HG03521 (cell line): Measurements from ENCODE around the gene PCDHGB6.
A peak's percentile ranks its signal among the peaks of the same experiment; 100 is the strongest.
"Not testable (repeated sequence)": the region's sequence is repeated elsewhere in the genome, so short reads cannot be mapped to it uniquely, and the experiment has no call there.

Experiments used
- ATAC-seq: cut with Tn5 transposase; IDR thresholded peaks from one replicate; pipeline ENCODE4 v1.9.1; 2021; ENCODE audit warnings: mild to moderate bottlenecking, moderate library complexity; ENCODE audit not compliant: unreplicated experiment

PCDHGB6 gene

GRCh38 chr5:141388661-141389060 is 19.2 kb upstream of the PCDHGB6 start:
- ATAC-seq: no peak

GRCh38 chr5:141389153-141390042 is 18.4 kb upstream of the PCDHGB6 start:
- ATAC-seq: no peak

GRCh38 chr5:141392429-141393198 is 15.2 kb upstream of the PCDHGB6 start, which contains the start of gene PCDHGA8:
TSS of gene PCDHGA8 (plus strand) at chr5:141392633. CDS start at chr5:141392814, 181 bp downstream.
- ATAC-seq: no peak

GRCh38 chr5:141393267-141393666 is 14.6 kb upstream of the PCDHGB6 start:
- no peak for ATAC-seq

GRCh38 chr5:141394401-141395187 is 13.2 kb upstream of the PCDHGB6 start:
- ATAC-seq: not testable (repeated sequence)

- peak; percentile 97 for ATAC-seq
Observed at GRCh38 chr5:141397756-141398551, 9.9 kb upstream of the PCDHGB6 start, which contains the start of gene PCDHGB5. TSS of gene PCDHGB5 (plus strand) at chr5:141397947. CDS start at chr5:141398128, 181 bp downstream.

- ATAC-seq: no peak
Observed at GRCh38 chr5:141398608-141399007, 9.2 kb upstream of the PCDHGB6 start.

- no peak for ATAC-seq
Observed at GRCh38 chr5:141399555-141400258, 8.1 kb upstream of the PCDHGB6 start.

- no peak for ATAC-seq
Observed at GRCh38 chr5:141402553-141403243, 5.1 kb upstream of the PCDHGB6 start, which contains the start of gene PCDHGA9. TSS of gene PCDHGA9 (plus strand) at chr5:141402778. CDS start at chr5:141402953, 175 bp downstream.

- ATAC-seq: no peak
Observed at GRCh38 chr5:141403387-141403786, 4.4 kb upstream of the PCDHGB6 start.

GRCh38 chr5:141409598-141410306 is 1.9 kb downstream of the PCDHGB6 start:
- no peak for ATAC-seq

GRCh38 chr5:141411575-141411974 is 3.8 kb downstream of the PCDHGB6 start:
- no peak for ATAC-seq

- peak; percentile 83 for ATAC-seq
Observed at GRCh38 chr5:141412854-141413539, 5.2 kb downstream of the PCDHGB6 start, which contains the start of gene PCDHGA10. TSS of gene PCDHGA10 (plus strand) at chr5:141412987. CDS start at chr5:141413176, 189 bp downstream.

- ATAC-seq: no peak
Observed at GRCh38 chr5:141413540-141414069, 5.8 kb downstream of the PCDHGB6 start.

- not testable (repeated sequence) for ATAC-seq
Observed at GRCh38 chr5:141414548-141415274, 6.9 kb downstream of the PCDHGB6 start.

- not testable (repeated sequence) for ATAC-seq
Observed at GRCh38 chr5:141415275-141415618, 7.4 kb downstream of the PCDHGB6 start.
